ENCODE measurements around the gene CCDC188. TPM values are rescaled to one million over a fixed set of nuclear protein-coding genes. Genes with fewer than 3 reads are reported as not detected.
A peak's percentile ranks its signal among the peaks of the same experiment; 100 is the strongest.

Gene CCDC188
- total and polyA plus RNA-seq, 4 donors = not detected

GRCh38 chr22:20116951-20117632, 33.8 kb downstream of the CCDC188 start, which contains the start of gene TRMT2A:
Gene TRMT2A, minus strand, starts transcription at chr22:20117226. Its CDS starts 320 bp downstream, at chr22:20116906.
- Histone ChIP-seq H3K4me3 (ENCODE audit: low read depth in 1 of 3, low read length in 3 of 3) (peak within 1 kb of the TSS; percentile 91 to 98 (median 96)), H3K27me3 (ENCODE audit: control insufficient read depth in 4 of 4, insufficient read depth in 4 of 4, low read length in 3 of 4) (no peaks in the 10 kb centered on the region), H3K36me3 (ENCODE audit: control insufficient read depth in 4 of 4, insufficient read depth in 3 of 4, low read depth in 1 of 4, low read length in 3 of 4) (peaks cover 23 to 49% (median 31%) of the 10 kb centered on the region in 4 donors), H3K4me1 (ENCODE audit: control insufficient read depth in 4 of 4, insufficient read depth in 4 of 4, low read length in 3 of 4) (peaks cover 10 to 57% (median 36%) of the 10 kb centered on the region in 4 donors), H3K9ac (ENCODE audit: low read depth in 1 of 2, low read length in 2 of 2) (peak within 1 kb of the TSS; percentile 86 to 93), H3K9me3 (ENCODE audit: control insufficient read depth in 4 of 4, low read length in 3 of 4) (no peaks in the 10 kb centered on the region), H3K27ac (ENCODE audit: low read depth in 1 of 2, low read length in 2 of 2) (peak within 1 kb of the TSS; percentile 84 to 92)
- TF ChIP-seq REST (IDR thresholded peaks at IDR 0.05) (peak; percentile 59), SP1 (IDR thresholded peaks at IDR 0.05) (peak; percentile 71), FOXA1 (IDR thresholded peaks at IDR 0.05) (peak; percentile 69), RXRA (IDR thresholded peaks at IDR 0.05) (peak; percentile 68 to 75), MAX (IDR thresholded peaks at IDR 0.05) (no peak), RAD21 (IDR thresholded peaks at IDR 0.05) (peak in 1 of 2 donors; percentile 37), ATF3 (IDR thresholded peaks at IDR 0.05) (no peak), EGR1 (IDR thresholded peaks at IDR 0.05; ENCODE audit: low read depth in 2 of 2) (peak in 1 of 2 donors; percentile 21), HNF4G (IDR thresholded peaks at IDR 0.05) (peak; percentile 59), NR2F2 (IDR thresholded peaks at IDR 0.05) (peak; percentile 97), ZBTB33 (IDR thresholded peaks at IDR 0.05) (no peak), YY1 (IDR thresholded peaks at IDR 0.05) (peak; percentile 31), HNF4A (conservative IDR thresholded peaks at IDR 0.05) (peak; percentile 81 to 82), CTCF (IDR thresholded peaks at IDR 0.05; ENCODE audit: low read depth, low read length, missing input control) (no peak), TAF1 (conservative IDR thresholded peaks at IDR 0.05) (no peak), FOXA2 (IDR thresholded peaks at IDR 0.05) (peak; percentile 21), GABPA (IDR thresholded peaks at IDR 0.05 in 1 of 2, conservative IDR thresholded peaks at IDR 0.05 in 1 of 2) (peak in 1 of 2 donors; percentile 90), JUND (IDR thresholded peaks at IDR 0.05) (no peak)
- peak; percentile 95 for DNase-seq (ENCODE audit: low spot score)
- WGBS = under 1% methylated on average over 88 of the region's 88 CpGs

Measured in liver (tissue), 9 donors.